Measurements from ENCODE around the gene USP22. TPM values are rescaled to one million over a fixed set of nuclear protein-coding genes. Genes with fewer than 3 reads are reported as not detected.

The USP22 gene
- total RNA-seq, 4 donors from 2014 or later = 74.7 to 113 (median 106) TPM

DNA sequence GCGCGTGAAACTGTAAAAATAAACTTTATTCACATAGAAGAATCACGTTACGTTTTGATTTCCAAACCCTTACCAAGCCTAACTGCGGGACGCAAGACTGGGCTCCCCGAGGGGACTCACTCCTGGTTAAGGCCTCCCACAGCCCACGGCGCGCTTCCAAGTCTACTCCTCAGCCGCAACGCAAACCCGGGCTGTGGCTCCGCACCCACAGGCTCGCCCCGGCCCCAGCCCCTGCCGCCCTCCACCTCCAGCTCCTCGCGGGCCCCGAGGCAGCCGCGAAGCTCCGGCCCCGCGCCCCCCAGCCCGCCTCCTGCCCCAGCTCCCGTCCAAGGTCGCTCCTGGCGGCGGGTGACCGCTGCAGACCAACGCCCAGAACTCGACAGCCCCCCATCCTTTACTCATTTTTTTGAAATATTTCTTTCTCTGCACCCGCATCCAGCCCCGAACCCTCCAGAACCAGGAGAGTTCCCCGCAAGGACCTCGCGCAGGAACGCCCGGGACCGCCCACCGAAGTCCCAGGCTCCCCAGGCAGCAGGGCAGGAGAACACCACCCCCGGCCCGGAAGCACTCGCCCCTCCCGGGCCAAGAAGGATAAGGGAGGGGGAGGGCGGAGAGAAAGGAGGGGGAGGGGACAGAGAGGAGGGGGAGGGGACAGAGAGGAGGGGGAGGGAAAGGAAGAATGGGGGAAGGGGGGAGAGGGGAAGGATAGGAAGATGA, 912 bp downstream of the USP22 start:
- TF ChIP-seq, protein P1, sequence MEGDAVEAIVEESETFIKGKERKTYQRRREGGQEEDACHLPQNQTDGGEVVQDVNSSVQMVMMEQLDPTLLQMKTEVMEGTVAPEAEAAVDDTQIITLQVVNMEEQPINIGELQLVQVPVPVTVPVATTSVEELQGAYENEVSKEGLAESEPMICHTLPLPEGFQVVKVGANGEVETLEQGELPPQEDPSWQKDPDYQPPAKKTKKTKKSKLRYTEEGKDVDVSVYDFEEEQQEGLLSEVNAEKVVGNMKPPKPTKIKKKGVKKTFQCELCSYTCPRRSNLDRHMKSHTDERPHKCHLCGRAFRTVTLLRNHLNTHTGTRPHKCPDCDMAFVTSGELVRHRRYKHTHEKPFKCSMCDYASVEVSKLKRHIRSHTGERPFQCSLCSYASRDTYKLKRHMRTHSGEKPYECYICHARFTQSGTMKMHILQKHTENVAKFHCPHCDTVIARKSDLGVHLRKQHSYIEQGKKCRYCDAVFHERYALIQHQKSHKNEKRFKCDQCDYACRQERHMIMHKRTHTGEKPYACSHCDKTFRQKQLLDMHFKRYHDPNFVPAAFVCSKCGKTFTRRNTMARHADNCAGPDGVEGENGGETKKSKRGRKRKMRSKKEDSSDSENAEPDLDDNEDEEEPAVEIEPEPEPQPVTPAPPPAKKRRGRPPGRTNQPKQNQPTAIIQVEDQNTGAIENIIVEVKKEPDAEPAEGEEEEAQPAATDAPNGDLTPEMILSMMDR (IDR thresholded peaks at IDR 0.05) = no peak
- TF ChIP-seq POLR2A (IDR thresholded peaks at IDR 0.05) = no peak
- H3K4me3 ChIP-seq (ENCODE audit: low read depth, poor library complexity, severe bottlenecking) = peak overlapping the region; percentile 98
- 1% methylated on average over 44 to 47 of the region's 47 CpGs for WGBS, 2 donors
- intact Hi-C loops (cut with DNase I; ENCODE audit: low total_unique reads) = no loop called here
- DNase-seq (ENCODE audit: low spot score in 2 of 2) = peak; percentile 84 to 97

DNA sequence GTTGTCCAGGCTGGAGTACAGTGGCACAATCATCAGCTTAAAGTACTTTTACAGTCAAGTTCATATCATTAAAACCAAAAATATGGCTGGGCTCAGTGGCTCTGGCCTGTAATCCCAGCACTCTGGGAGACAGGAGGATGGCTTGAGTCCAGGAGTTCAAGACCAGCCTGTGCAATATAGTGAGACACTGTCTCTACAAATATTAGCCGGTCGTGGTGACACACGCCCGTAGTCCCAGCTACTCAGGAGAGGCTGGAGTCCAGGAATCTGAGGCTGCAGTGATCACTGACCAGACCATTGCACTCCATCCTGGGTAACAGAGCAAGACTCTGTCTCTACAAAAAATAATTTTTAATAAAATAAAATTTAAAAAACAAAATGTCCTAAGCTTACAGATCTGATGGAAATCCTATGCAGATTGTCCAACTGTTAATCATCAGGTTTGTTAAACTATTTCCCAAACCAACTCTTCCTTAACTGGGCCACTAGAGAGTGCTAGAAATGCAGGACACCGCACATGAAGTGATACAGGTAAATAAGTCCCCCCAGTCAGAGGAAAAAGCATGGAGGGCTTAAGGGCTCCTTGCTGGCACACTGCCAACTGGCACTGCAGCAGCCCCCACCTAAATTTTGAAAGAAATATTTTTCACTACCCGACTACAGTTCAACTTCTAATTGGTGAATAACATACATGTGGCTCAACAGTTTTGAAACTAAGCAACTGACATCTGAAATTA, 2.8 kb downstream of the USP22 start:
- no peak overlapping the region for H3K4me3 ChIP-seq (ENCODE audit: low read depth, poor library complexity, severe bottlenecking)
- TF ChIP-seq, protein P1 (IDR thresholded peaks at IDR 0.05) = no peak
- no peak for TF ChIP-seq POLR2A (IDR thresholded peaks at IDR 0.05)
- intact Hi-C loops (cut with DNase I; ENCODE audit: low total_unique reads) = no loop called here
- DNase-seq (ENCODE audit: low spot score in 2 of 2) = no peak
- 24 to 26% methylated on average over 6 of the region's 6 CpGs for WGBS, 2 donors

DNA sequence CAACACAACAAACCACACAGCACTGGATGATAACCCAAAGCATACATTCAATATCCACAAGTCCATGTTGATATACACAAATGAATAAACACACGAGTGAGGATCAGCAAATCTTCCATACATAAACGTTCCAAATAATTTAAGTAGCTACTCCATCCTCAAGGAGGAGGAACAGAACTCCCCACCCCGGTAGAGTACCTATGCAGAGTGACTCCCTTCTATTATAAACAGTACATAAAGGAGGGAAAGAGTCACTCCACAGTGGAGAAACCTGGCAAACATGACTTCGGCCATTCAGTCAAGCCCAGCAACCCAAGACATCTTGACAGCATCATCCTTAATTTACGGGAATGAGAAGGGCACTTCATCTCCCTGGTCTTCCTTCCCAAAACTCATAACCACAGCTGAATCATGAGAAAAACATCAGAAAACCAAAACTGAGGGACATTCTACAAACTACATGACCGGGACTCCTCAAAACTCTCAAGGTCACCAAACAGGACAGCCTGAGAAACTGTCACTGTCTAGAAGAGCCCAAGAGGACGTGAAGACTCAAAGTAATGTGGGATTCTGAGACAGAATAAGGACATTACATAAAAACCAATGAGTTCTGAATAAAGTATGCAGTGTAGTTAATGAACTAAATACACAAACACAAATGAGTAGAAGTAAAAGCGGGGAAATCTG, 5.6 kb downstream of the USP22 start:
- WGBS, 2 donors = 54 to 62% methylated on average over 8 of the region's 8 CpGs
- intact Hi-C loops (cut with DNase I; ENCODE audit: low total_unique reads) = no loop called here
- no peak overlapping the region for H3K4me3 ChIP-seq (ENCODE audit: low read depth, poor library complexity, severe bottlenecking)
- DNase-seq (ENCODE audit: low spot score in 2 of 2) = no peak
- TF ChIP-seq, protein P1 (IDR thresholded peaks at IDR 0.05) = no peak
- TF ChIP-seq POLR2A (IDR thresholded peaks at IDR 0.05) = no peak

DNA sequence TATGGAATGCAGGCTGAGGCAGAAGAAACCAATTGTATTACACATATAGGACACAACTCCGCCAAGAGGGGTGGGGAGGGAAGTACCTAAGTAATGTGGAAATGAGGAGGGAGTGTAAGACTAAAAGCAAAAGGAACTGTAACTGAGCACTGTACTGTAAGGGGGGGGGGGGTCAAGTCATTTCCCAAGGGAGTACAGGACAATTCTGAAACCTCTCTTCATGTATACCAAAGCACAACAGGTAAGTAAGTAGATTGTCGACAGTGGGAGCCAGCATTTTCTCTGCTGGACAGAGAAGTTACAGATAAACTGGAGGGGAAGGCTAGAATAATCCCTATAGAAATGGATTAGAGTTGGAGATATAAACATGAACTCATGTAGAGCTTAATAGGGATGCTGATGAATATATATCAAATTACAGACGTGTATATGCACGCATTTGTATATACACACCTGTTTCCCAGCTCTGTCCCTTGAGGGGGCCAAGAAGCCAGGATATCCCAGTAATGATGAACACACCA, 6.4 kb downstream of the USP22 start:
- peak in 1 of 2 donors; percentile 25 for DNase-seq (ENCODE audit: low spot score in 2 of 2)
- TF ChIP-seq, protein P1 (IDR thresholded peaks at IDR 0.05) = no peak
- no peak for TF ChIP-seq POLR2A (IDR thresholded peaks at IDR 0.05)
- WGBS, 2 donors = 43 to 47% methylated on average over 4 of the region's 4 CpGs
- no peak overlapping the region for H3K4me3 ChIP-seq (ENCODE audit: low read depth, poor library complexity, severe bottlenecking)
- intact Hi-C loops (cut with DNase I; ENCODE audit: low total_unique reads) = no loop called here

DNA sequence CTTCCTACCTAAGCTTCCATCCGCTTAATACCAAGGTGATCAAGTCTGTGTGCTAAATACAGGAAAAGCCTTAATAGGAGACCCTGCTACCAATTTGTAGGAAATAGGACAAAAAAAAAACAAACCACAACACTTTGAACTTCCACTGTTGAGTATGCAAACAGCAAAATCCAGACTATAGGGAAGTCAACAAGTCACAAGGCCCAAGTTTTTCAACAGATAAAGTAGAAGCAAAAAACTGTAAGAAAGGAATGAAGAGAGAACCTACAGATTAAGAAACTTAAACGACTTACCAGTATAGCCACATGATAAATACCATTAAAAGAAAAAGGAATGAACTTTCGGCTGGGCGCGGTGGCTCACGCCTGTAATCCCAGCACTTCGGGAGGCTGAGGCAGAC, 7.4 kb downstream of the USP22 start:
- TF ChIP-seq, protein P1 (IDR thresholded peaks at IDR 0.05) = no peak
- no peak for TF ChIP-seq POLR2A (IDR thresholded peaks at IDR 0.05)
- intact Hi-C loops (cut with DNase I; ENCODE audit: low total_unique reads) = no loop called here
- DNase-seq (ENCODE audit: low spot score in 2 of 2) = peak in 1 of 2 donors; percentile 75
- H3K4me3 ChIP-seq (ENCODE audit: low read depth, poor library complexity, severe bottlenecking) = no peak overlapping the region
- WGBS, 2 donors = 89% methylated on average over 7 of the region's 7 CpGs
